ENCODE data around the gene CAMKK1. TPM values are rescaled to one million over a fixed set of nuclear protein-coding genes. Genes with fewer than 3 reads are reported as not detected.
A peak's percentile ranks its signal among the peaks of the same experiment; 100 is the strongest.
"Not testable (repeated sequence)": the region's sequence is repeated elsewhere in the genome, so short reads cannot be mapped to it uniquely, and the experiment has no call there.

The CAMKK1 gene
- total RNA-seq, 1 experiment from 2014 or later: 9.6 TPM

DNA sequence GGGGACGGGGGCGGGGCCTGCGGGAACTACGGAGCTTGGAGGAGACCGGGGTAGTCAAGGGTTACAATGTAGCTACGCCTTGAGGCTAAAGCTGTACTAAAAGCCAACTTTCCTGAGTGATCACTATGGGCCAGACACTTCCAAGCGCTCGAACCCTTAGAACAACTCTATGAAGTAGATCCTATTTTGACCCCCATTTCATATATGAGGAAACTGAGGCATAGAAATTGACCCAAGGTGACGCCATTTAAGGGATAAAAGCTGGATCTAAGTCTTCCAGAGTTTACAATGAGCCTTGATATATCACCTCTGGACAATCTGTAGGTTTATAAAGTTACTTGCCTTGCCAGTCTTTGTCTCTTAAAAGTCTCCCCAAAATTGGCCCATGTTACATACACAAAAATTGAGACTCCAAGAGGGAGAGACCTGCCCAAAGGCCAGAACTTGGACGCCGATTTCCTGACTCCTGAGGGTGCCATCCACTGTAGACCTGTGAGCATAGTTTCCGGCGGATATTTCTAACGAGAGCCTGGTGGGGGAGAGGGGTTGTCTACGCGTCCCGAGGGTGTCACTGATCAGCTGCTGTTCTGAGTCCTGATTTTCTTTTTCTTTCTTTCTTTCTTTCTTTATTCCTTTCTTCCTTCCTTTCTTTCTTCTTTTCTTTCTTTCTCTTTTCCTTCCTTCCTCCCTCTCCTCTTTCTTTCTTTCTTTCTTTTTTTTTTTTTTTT lies 46.3 kb downstream of the CAMKK1 start:
- DNase-seq (ENCODE audit: low read depth): no peak

DNA sequence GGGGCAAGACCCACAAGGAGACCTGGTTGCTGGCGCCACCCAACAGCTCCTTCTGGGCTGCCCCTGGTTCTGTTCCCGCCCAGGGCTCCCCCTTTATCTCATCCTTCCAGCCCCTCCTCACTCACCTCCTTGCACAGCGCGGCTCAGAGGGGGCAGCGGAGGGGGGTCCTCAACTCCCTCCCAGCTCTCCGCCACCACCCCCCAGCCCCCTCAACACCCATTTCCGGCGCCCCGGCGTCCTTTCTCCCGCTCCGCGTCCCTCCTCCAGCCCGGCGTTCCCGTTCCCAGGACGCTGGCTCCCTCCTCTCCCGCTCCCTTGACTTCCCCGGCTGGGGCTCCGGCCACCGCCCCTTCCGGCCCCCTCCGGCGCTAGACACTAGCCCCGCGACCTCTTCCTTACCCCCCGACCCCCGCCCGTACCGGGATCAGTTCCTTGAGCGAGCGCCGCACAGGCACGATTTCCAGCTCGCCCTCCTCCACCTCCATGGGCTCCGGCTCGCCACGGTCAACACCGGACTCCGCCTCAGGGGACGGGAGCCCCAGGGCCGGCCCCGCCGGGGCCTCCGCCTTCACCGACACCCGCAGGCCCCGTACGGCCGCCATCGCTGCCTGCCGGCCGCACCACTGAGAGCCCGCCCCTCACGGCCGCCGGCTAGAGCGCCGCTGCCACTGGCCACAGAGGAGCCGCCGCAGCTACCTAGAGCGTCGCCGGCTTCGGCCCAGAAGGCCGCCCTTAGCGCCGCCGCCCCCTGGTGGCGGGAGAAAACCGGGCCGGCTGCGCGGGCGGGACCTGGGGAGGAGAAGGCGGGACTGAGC lies 47.0 kb downstream of the CAMKK1 start, which contains the start of gene NCBP3:
TSS of gene NCBP3 (minus strand) at position 626 of the 816 bp plus-strand sequence. CDS start at position 603, 23 bp downstream.
- DNase-seq (ENCODE audit: low read depth): peak; percentile 96

DNA sequence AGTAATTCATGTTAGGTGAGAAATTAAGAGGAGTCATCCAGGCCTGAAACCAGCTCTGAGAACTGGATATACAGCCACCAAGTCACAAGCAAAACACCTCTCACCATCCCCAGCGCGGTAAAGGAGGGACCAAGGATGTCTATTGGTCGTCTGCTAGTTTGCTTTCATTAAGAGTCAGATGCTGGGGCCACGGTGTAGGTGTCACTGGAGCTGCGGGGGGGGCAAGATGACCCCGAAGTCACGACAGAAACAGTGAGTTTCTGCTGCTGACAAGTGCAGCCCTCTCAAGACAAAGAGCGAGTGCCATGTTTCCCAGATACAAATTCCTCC lies 47.6 kb downstream of the CAMKK1 start:
- peak; percentile 25 for DNase-seq (ENCODE audit: low read depth)

DNA sequence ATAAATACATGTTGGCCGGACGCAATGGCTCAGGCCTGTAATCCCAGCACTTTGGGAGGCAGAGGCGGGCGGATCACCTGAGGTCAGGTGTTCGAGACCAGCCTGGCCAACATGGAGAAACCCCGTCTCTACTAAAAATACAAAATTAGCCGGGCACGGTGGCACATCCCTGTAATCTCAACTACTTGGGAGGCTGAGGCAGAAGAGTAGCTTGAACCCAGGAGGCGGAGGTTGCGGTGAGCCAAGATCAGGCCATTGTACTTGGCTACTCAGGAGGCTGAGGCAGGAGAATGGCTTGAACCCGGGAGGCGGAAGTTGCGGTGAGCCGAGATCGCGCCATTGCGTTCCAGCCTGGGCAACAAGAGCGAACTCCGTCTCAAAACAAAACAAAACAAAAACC lies 48.3 kb downstream of the CAMKK1 start:
- DNase-seq (ENCODE audit: low read depth): not testable (repeated sequence)

DNA sequence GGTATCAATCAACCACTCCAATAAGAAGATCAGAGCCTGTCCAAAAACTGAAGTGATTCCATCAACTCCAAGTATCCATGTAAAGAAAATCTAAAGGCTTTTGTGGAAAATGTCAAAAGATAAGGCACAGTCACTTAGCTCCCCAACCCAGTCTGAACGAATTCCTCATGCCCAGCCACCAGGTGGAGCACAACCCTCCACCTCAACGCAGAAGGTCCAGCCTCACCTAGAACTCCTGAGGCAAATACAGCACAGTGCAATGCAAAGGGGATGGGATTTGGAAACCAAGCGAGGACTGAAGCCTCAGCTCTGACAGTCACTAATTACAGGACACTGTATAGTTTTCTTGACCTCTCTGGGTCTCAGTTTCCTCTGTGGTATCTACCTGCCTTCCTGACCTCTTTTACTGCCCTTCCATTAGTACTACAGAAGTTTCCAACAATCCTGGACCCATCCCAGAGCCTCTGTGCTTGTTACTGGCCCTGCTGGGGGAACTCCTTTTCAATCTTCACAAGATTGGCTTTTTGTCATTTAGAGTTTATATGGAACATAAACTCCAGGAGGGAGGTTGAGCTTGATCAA lies 48.8 kb downstream of the CAMKK1 start:
- peak; percentile 46 for DNase-seq (ENCODE audit: low read depth)

DNA sequence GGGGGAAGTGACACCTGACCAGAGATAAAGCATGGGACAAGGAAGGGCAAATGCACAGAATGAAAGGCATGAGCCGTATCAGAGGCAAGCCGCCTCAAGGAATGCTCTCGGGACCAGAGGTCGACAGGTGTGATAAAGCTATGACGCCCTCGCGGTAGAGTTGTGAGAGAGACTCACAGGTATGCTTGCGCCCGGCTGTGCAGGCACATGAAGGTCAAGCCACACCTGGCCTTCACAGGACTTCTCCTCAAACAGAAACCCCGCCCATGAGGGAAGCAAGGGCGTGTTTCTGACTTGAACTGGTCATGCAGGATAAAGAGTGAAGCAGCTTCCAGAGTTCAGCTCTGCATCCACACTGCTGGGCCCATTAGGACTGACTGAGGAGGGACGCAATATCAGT lies 54.6 kb downstream of the CAMKK1 start:
- DNase-seq (ENCODE audit: low read depth): no peak

DNA sequence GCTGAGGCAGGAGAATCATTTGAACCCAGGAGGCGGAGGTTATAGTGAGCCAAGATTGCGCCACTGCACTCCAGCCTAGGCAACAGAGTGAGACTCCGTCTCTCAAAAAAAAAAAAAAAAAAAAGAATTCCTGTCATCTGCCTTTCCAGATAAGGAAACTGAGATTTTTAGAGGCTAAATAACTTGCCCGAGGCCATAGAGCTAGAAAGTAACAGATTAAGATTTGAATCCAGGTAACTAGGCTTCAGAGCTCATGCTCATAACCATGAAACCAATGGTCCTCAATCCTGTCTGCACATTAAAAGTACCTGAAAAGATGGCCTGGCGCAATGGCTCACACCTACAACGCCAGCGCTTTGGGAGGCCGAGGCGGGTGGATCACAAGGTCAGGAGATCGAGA lies 56.3 kb downstream of the CAMKK1 start:
- DNase-seq (ENCODE audit: low read depth): no peak

DNA sequence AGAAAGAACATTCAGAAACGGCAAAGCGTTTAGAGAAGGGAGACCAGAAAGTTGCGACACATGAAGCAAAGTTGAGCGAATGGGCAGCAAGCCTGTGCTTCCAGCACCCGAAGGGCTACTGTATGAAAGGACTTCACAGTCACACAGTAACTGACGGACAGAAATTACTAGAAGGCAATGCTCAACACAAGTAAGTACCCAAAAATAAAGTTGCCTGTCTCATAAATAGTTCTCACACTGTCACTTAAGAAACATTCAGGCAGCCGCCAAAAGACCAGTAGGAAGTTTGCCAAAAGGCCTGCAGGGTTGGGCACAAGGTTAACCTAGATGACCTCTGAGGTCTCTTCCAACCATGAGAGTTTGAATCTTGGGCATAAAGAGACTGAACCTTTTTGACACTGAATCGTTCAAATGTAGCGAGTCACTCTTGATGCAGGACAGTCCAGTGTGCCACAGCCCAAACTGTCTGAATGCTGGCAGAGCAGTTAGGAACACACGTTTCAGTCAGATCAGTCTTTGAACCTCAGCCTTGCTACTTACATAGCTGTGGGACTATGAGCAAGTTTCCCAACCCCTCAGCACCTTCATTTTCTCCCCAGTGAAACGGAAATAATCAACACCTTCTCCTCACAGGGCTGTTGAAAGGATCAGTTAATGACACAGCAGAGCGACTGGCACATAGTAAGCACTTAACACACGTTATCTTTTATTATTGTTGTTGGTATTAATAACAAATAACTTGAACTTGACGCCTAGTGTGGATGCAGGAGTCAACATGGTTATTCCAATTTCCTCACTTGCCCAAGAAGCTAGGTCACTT lies 57.2 kb downstream of the CAMKK1 start:
- no peak for DNase-seq (ENCODE audit: low read depth)

DNA sequence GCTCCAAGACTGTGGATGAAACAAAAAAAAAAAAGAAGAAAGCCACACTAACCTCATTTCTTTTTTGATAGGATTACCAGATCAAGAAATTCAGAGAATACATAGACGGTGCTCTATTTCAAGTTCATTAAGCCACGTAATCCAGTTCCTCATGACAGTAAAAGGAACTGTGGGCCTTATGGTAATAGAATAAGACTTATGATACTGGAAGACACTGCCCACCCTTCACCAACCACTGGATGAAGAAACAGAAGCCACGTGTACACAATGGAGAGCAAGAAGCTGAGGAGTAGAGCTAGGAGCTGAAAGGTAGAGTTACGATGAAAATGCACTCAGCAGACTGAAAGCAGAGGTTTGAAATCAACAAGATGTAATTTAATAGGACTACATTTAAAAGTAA lies 58.0 kb downstream of the CAMKK1 start:
- no peak for DNase-seq (ENCODE audit: low read depth)

DNA sequence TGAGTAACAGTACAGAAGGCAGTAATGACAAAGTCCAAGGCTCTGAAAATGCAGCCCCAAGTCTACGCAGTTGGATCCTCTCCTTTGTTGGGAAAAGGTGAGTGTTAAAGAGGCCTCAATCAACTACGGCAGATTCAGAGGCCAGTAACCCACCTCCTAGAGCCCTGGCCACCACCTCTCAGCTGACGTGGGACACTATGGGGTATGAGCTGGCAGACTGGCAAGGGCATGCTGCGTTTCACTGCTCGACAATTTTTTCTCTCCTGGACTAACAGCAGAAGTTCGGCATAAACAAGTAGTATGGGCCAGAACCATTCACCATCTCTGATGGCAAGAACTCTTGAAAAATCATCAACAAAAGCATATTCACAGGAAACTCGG lies 64.0 kb downstream of the CAMKK1 start:
- DNase-seq (ENCODE audit: low read depth): no peak

DNA sequence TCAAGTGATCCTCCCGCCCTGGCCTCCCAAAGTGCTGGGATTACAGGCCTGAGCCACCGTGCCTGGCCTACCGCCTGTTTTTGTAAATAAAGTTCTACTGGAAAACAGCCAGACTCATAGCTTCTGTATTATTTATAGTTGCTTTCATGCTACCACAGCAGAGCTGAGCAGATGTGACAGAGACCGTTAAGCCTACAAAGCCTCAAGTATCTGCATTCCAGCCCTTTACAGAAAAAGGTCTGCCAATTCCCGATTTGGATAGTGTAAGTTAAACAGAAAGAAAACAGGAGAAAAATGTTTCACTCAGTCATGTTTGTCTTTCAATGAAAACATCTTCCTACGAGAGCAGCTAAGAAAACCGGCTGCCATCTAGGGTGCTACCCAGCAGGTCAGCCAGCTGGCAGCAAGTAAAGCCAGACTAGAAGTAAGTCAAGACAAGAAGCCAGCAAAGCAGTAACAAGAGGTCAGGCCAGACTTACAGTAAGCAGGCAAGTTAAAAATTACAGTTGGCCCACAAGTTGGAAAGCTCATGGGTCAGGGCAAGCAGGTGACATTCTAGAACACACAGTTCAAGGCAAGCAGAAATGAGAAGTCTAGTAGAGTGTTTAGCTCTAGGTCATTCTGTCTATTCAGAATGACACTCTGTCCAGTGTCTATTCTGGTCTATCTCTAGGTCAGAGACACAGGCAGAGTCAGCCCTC lies 64.6 kb downstream of the CAMKK1 start:
- no peak for DNase-seq (ENCODE audit: low read depth)

DNA sequence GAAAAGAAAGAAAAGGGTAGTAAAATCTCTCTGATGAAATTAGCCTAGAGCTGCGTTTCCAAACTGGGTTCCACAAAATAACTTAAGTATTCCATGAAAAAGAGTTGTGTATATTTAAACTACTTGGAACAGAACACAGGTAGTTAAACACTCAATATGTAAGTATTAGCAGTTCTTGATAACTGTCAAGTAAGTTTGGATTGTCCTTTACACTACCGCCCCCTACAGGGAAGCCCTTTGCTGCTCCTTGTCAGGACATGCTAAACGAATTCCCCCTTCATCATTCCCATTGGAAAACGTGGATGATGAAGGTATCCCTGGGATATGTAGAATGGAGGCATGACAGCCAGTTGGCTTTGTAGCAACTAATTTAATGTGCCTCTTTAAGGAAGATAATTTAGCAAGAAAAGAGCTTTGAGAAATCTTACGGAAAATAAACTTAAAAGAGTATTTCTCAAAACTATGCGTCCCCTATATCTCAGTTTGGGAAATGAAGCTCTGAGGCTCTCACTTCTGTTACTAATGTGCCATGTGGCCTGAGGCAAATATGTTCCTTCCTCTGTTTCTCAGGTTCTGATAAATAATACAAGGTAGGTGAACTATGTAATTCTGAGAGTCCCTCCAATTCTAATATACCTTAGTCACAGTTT lies 65.6 kb downstream of the CAMKK1 start:
- DNase-seq (ENCODE audit: low read depth): peak; percentile 71

DNA sequence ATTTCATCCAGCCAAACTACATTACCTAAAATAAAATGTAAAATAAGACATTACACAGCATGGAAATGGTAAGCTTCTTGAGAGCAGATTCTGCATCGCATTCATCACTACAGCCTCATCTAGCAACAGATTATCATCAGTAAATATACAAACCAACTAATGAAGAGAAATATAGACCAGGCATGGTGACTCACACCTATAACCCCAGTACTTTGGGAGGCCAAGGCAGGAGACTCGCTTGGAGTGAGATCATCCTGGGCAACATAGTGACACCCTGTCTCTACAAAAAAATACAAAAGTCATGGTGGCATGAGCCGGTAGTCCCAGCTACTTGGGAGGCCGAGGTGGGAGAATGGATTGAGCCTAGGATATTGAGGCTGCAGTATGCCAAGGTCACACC lies 66.7 kb downstream of the CAMKK1 start:
- DNase-seq (ENCODE audit: low read depth): peak; percentile 30

DNA sequence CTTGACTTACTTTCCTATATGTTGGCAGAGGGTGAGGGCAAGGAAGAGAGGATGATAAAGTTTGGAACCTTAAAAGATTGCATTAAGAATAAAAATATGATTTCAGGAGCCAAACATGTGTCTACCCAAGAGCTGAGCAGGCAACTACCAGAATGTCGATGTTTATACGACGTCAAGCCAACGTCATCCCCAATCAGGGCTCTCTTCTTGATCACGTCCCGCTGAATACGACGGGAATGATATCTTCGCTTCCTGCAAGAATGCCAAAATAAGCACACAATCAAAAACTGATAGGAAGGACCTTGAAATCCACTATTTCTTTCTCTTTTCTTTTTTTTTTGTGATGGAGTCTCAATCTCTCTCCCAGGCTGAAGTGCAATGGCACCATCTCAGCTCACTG lies 71.8 kb downstream of the CAMKK1 start:
- DNase-seq (ENCODE audit: low read depth): no peak

DNA sequence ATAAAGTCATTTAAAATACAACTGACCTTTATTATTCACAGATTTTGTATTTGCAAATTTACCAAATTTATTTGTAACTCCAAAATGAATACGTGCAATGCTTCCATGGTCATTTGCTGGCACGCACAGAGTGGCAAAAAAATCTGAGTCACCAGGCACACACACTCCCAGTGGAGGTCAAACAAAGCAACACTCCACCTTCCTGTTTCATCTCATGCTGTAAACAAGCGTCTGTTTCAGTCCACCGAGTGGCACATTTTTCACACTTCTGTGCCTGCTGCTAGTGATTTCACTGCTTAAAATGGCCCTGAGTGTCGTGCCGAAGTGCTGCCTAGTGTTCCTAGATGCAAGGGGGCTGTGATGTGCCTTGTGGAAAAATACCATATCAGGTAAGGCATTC lies 74.1 kb downstream of the CAMKK1 start:
- DNase-seq (ENCODE audit: low read depth): no peak

DNA sequence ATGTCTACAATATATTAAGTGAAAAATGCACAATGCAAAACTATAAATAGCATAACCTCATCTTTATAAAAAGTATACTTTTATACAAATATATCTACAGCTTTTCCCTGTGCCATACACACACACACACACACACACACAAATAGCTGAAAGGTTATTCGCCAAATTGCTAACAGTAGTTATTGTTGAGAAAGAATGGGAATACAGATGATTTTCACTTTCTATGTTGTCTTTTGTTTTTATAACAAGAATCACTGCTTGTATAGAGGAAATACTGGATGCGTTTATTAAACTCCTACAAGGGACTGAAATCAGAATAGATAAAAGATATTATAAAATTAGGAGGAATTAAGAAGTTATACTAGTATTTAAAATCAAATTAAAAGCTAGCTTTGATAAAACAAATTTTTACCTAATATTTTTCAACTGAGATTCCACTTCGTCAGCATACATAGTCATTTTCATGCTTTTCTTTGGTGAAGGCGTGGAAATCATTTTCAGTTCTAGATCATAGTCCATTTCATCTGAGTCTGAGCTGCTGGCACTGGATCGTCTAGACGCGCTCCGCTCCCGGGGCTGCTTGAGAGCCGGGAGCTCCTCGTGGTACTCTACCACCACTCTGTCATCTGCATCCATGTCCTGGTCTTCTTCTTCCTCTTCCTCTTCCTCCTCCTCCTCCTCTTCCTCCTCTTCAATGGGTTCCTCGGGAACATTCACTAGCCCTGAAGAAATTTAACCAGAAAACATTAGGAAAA lies 74.8 kb downstream of the CAMKK1 start:
- DNase-seq (ENCODE audit: low read depth): no peak

DNA sequence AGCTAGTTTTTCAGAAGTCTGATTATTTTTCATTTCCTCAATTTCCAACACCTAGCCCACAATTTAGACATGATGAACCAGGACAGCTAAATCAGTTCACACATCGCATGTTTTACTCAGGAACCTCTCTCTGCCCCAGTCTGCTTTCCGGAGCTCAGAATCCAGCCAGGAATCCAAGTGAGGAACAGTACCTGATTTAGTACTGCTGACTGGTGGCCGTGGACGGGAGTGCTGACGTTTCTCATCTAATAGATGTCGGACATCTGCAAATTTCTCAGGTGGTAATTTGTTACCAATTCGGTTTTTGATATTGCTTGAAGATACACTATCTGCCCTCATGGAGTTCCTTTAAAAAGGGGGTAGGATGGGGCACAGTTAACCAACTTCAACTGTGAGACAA lies 76.9 kb downstream of the CAMKK1 start:
- no peak for DNase-seq (ENCODE audit: low read depth)

DNA sequence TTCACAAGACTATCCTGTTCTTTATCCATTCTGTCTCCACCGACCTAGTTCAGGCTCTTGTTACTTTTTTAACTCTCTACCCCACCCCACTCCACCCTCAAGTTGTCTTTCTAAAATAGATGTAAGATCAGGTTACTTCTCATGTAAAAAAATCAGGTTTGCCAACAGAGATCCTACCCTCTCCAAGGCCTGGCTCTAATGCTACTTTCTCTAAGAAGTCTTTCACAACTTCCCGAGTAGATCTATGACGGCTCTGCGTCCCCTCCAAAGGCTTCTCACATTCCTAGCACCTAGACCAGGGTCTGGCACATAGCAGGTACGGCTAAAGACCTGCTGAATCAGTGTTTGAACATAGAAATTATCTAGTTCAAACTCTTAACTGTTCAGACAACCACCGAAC lies 77.7 kb downstream of the CAMKK1 start:
- DNase-seq (ENCODE audit: low read depth): no peak

DNA sequence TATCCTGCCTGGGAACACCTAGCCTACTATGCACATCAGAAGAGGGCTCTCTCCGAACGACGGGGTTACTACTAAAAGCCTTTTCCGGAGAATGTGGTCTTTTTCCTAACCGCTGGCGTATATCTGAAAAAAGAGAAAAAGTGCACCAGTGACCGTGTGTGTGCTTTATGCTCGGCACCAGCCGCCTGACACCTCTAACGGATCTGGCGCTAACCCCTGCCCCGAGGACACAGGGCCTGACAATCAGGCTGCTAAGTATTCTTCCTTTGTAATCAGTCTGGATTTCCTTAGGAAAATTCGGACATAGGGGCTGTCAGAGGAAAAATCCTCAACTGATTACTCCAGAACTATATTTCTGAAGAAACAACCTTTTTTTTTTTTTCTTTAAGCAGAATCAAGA lies 78.5 kb downstream of the CAMKK1 start:
- DNase-seq (ENCODE audit: low read depth): no peak

DNA sequence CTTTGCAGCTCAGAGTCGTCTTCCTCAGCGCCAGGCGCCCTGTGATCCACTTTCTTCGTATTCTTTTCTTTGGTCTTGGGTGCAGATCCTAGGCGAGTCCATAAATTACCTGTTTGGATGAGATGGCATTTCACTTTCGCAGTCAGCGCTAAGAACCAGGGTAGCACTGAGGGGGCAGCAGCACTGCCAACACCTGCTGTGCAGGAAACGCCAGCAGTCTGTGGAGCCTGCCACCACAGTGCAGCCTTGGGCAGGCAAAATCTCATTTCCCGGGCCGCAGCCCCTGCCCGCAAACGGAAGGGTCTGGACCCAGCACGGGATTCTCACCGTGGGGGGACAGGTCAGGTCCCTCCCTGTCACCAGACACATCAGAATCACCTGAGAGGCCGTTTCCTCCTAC lies 79.7 kb downstream of the CAMKK1 start:
- no peak for DNase-seq (ENCODE audit: low read depth)
